Mesendoderm (in vitro differentiated cells): ENCODE results near the gene IL7R.

ENCODE experiments used
- DNase-seq: peaks from one replicate; pipeline ENCODE4 v3.0.0; 2013
- H2AK5ac ChIP-seq: 2 replicates; pipeline ENCODE4 v1.6.1; 2013; ENCODE audit warnings: low read length, inconsistent platforms
- H2BK120ac ChIP-seq: 2 replicates; pipeline ENCODE4 v1.6.1; 2013; ENCODE audit warnings: low read depth, mild to moderate bottlenecking, low read length, moderate library complexity, mixed read lengths
- H2BK15ac ChIP-seq: replicated peaks from 2 replicates; pipeline ENCODE4 v1.6.1; 2013; ENCODE audit warnings: low read depth, mild to moderate bottlenecking, moderate library complexity
- H2BK5ac ChIP-seq: 2 replicates; pipeline ENCODE4 v1.6.1; 2013; ENCODE audit warnings: low read length, inconsistent platforms
- H3K18ac ChIP-seq: 2 replicates; pipeline ENCODE4 v1.6.1; 2013; ENCODE audit warnings: mild to moderate bottlenecking, low read length, mixed read lengths
- H3K23ac ChIP-seq: one replicate; pipeline ENCODE4 v1.6.1; 2013; ENCODE audit warnings: low read length
- H3K27ac ChIP-seq: 2 replicates; pipeline ENCODE4 v1.5.1; 2013; ENCODE audit warnings: low read depth, mild to moderate bottlenecking, inconsistent platforms, low read length, moderate library complexity
- H3K27me3 ChIP-seq: 2 replicates; pipeline ENCODE4 v1.6.1; 2013; ENCODE audit warnings: low read length, control low read depth, mild to moderate bottlenecking, inconsistent platforms; ENCODE audit not compliant: insufficient read depth, poor library complexity
- H3K36me3 ChIP-seq: 2 replicates; pipeline ENCODE4 v1.6.1; 2013; ENCODE audit warnings: low read length, inconsistent platforms; ENCODE audit not compliant: control insufficient read depth, insufficient read depth
- H3K4ac ChIP-seq: one replicate; pipeline ENCODE4 v1.6.1; 2013; ENCODE audit warnings: low read depth, mild to moderate bottlenecking, low read length, moderate library complexity
- H3K4me1 ChIP-seq: 2 replicates; pipeline ENCODE4 v1.6.1; 2013; ENCODE audit warnings: low read depth, low read length, inconsistent platforms; ENCODE audit not compliant: control insufficient read depth
- H3K4me2 ChIP-seq: 2 replicates; pipeline ENCODE4 v1.6.1; 2013; ENCODE audit warnings: low read length
- H3K4me3 ChIP-seq: 2 replicates; pipeline ENCODE4 v1.5.1; 2013; ENCODE audit warnings: mild to moderate bottlenecking, low read length
- H3K56ac ChIP-seq: one replicate; pipeline ENCODE4 v1.6.1; 2013; ENCODE audit warnings: low read length
- H3K79me1 ChIP-seq: 2 replicates; pipeline ENCODE4 v1.6.1; 2013; ENCODE audit warnings: low read length, inconsistent platforms
- H3K79me2 ChIP-seq: 2 replicates; pipeline ENCODE4 v1.6.1; 2013; ENCODE audit warnings: mild to moderate bottlenecking, low read length; ENCODE audit not compliant: control insufficient read depth, insufficient read depth
- H3K9ac ChIP-seq: 2 replicates; pipeline ENCODE4 v1.6.1; 2013; ENCODE audit warnings: low read length, inconsistent platforms
- H4K5ac ChIP-seq: one replicate; pipeline ENCODE4 v1.6.1; 2013; ENCODE audit warnings: low read length
- H4K8ac ChIP-seq: one replicate; pipeline ENCODE4 v1.6.1; 2013; ENCODE audit warnings: low read depth, mild to moderate bottlenecking, control low read depth, low read length, moderate library complexity
- WGBS: extraction: QIAGEN DNeasy Blood & Tissue Kit; methylation state at CpG from one replicate; pipeline ENCODE4 v1.1.7; 2013; ENCODE audit warnings: low lambda C conversion rate, missing lambda C conversion rate; ENCODE audit not compliant: insufficient coverage; ENCODE audit errors: extremely low coverage; 5-methylcytosine and 5-hydroxymethylcytosine counted together

Gene IL7R

GRCh38 chr5:35823347-35824098 is 33.2 kb upstream of the IL7R start:
- Histone ChIP-seq H3K79me1 (no peaks in the 10 kb centered on the region), H3K4me3 (no peak overlapping the region), H3K23ac (no peak overlapping the region), H3K18ac (no peak overlapping the region), H3K9ac (no peak overlapping the region), H2BK120ac (no peak overlapping the region), H4K8ac (no peak overlapping the region), H3K27me3 (no peaks in the 10 kb centered on the region), H3K4ac (no peak overlapping the region), H2BK15ac (no peak overlapping the region), H4K5ac (no peak overlapping the region), H3K36me3 (no peaks in the 10 kb centered on the region), H3K79me2 (no peaks in the 10 kb centered on the region), H3K4me2 (no peak overlapping the region), H3K56ac (no peak overlapping the region), H2AK5ac (no peak overlapping the region), H3K4me1 (no peaks in the 10 kb centered on the region), H3K27ac (no peak overlapping the region), H2BK5ac (no peak overlapping the region)
- no peak for DNase-seq
- WGBS, result no CpG with 5 or more reads among the region's 7 CpGs

- H3K9ac ChIP-seq, result no peak overlapping the region
- no peaks in the 10 kb centered on the region for H3K79me1 ChIP-seq
- no peak for DNase-seq
- no peaks in the 10 kb centered on the region for H3K4me1 ChIP-seq
- H3K36me3 ChIP-seq, result no peaks in the 10 kb centered on the region
- no peak overlapping the region for H3K4ac ChIP-seq
- H3K79me2 ChIP-seq, result no peaks in the 10 kb centered on the region
- no peak overlapping the region for H2BK120ac ChIP-seq
- H4K5ac ChIP-seq, result no peak overlapping the region
- no peak overlapping the region for H3K4me2 ChIP-seq
- H2BK5ac ChIP-seq, result no peak overlapping the region
- no peak overlapping the region for H3K18ac ChIP-seq
- H3K23ac ChIP-seq, result no peak overlapping the region
- no peak overlapping the region for H3K27ac ChIP-seq
- WGBS, result no CpG with 5 or more reads among the region's 3 CpGs
- no peak overlapping the region for H2AK5ac ChIP-seq
- no peak overlapping the region for H3K56ac ChIP-seq
- H3K4me3 ChIP-seq, result no peak overlapping the region
- H4K8ac ChIP-seq, result no peak overlapping the region
- H2BK15ac ChIP-seq, result no peak overlapping the region
- H3K27me3 ChIP-seq, result no peaks in the 10 kb centered on the region
Observed at GRCh38 chr5:35826056-35826455, 30.6 kb upstream of the IL7R start.

GRCh38 chr5:35826554-35826953 is 30.1 kb upstream of the IL7R start:
- no peak overlapping the region for H3K27ac ChIP-seq
- no peak overlapping the region for H3K4me2 ChIP-seq
- H2AK5ac ChIP-seq, result no peak overlapping the region

GRCh38 chr5:35828082-35828598 is 28.6 kb upstream of the IL7R start:
- Histone ChIP-seq H2BK15ac (no peak overlapping the region), H4K5ac (no peak overlapping the region), H3K56ac (no peak overlapping the region), H3K27me3 (no peaks in the 10 kb centered on the region), H3K4me3 (no peak overlapping the region), H3K36me3 (no peaks in the 10 kb centered on the region), H3K4me2 (no peak overlapping the region), H3K23ac (no peak overlapping the region), H3K79me1 (no peaks in the 10 kb centered on the region), H3K4ac (no peak overlapping the region), H2BK120ac (no peak overlapping the region), H3K79me2 (no peaks in the 10 kb centered on the region), H3K9ac (no peak overlapping the region), H3K18ac (no peak overlapping the region), H4K8ac (no peak overlapping the region), H3K27ac (no peak overlapping the region), H2AK5ac (no peak overlapping the region), H2BK5ac (no peak overlapping the region), H3K4me1 (no peaks in the 10 kb centered on the region)
- no CpG with 5 or more reads among the region's 4 CpGs for WGBS
- no peak for DNase-seq

More at GRCh38 chr5:35826554-35826953, 30.1 kb upstream of the IL7R start:
- Histone ChIP-seq H3K56ac (no peak overlapping the region), H2BK5ac (no peak overlapping the region), H3K18ac (no peak overlapping the region), H3K4me3 (no peak overlapping the region), H3K4ac (no peak overlapping the region), H3K9ac (no peak overlapping the region), H3K36me3 (no peaks in the 10 kb centered on the region), H3K79me2 (no peaks in the 10 kb centered on the region), H4K5ac (no peak overlapping the region), H3K27me3 (no peaks in the 10 kb centered on the region), H3K23ac (no peak overlapping the region), H2BK15ac (no peak overlapping the region), H3K79me1 (no peaks in the 10 kb centered on the region), H3K4me1 (no peaks in the 10 kb centered on the region), H2BK120ac (no peak overlapping the region), H4K8ac (no peak overlapping the region)
- no peak for DNase-seq
- no CpG with 5 or more reads among the region's 2 CpGs for WGBS

- Histone ChIP-seq H3K27me3 (no peaks in the 10 kb centered on the region), H3K79me1 (no peaks in the 10 kb centered on the region), H2BK15ac (no peak overlapping the region), H3K4me3 (no peak overlapping the region), H3K36me3 (no peaks in the 10 kb centered on the region), H4K8ac (no peak overlapping the region), H3K56ac (no peak overlapping the region), H3K9ac (no peak overlapping the region), H3K4me1 (no peaks in the 10 kb centered on the region), H3K4me2 (no peak overlapping the region), H3K79me2 (no peaks in the 10 kb centered on the region), H3K18ac (no peak overlapping the region), H4K5ac (no peak overlapping the region), H2BK120ac (no peak overlapping the region), H3K27ac (no peak overlapping the region), H2AK5ac (no peak overlapping the region), H2BK5ac (no peak overlapping the region), H3K23ac (no peak overlapping the region), H3K4ac (no peak overlapping the region)
- no CpG with 5 or more reads among the region's 4 CpGs for WGBS
- no peak for DNase-seq
Observed at GRCh38 chr5:35830587-35830986, 26.1 kb upstream of the IL7R start.

GRCh38 chr5:35832762-35833161 is 23.9 kb upstream of the IL7R start:
- H3K27ac ChIP-seq, result no peak overlapping the region
- H3K23ac ChIP-seq, result no peak overlapping the region
- no peak overlapping the region for H3K9ac ChIP-seq
- H4K8ac ChIP-seq, result no peak overlapping the region
- no peaks in the 10 kb centered on the region for H3K79me2 ChIP-seq
- no peak for DNase-seq
- no peak overlapping the region for H2BK15ac ChIP-seq
- no peaks in the 10 kb centered on the region for H3K27me3 ChIP-seq
- no peak overlapping the region for H2BK120ac ChIP-seq
- H3K4me2 ChIP-seq, result no peak overlapping the region
- H3K4me1 ChIP-seq, result no peaks in the 10 kb centered on the region
- no peaks in the 10 kb centered on the region for H3K79me1 ChIP-seq
- H3K36me3 ChIP-seq, result no peaks in the 10 kb centered on the region
- H2AK5ac ChIP-seq, result no peak overlapping the region
- H4K5ac ChIP-seq, result no peak overlapping the region
- no peak overlapping the region for H3K56ac ChIP-seq
- H2BK5ac ChIP-seq, result no peak overlapping the region
- no peak overlapping the region for H3K4me3 ChIP-seq
- no peak overlapping the region for H3K4ac ChIP-seq
- WGBS, result 100% methylated on average over 1 of the region's 2 CpGs
- H3K18ac ChIP-seq, result no peak overlapping the region
